GM12878 (cell line): Measurements from ENCODE around the gene CT45A1.
A peak's percentile ranks its signal among the peaks of the same experiment; 100 is the strongest.

Source experiments
- BCL11A ChIP-seq: IDR thresholded peaks from 2 replicates; pipeline ENCODE4 v1.6.1; 2011; ENCODE audit warnings: low read depth, low read length
- EGR1 ChIP-seq, 2 experiments: IDR thresholded peaks; 1 replicate in 1 of 2; 2 replicates in 1 of 2; pipeline ENCODE4 v1.6.1; 2011 to 2012; ENCODE audit warnings: low read depth in 2 of 2, low read length in 2 of 2, borderline replicate concordance in 1 of 2, mild to moderate bottlenecking in 1 of 2, moderate library complexity in 1 of 2
- EZH2 ChIP-seq: IDR thresholded peaks from 2 replicates; pipeline ENCODE4 v1.6.1; 2012; ENCODE audit warnings: low read depth, mild to moderate bottlenecking, control low read depth, inconsistent platforms, low read length, borderline replicate concordance; ENCODE audit not compliant: control insufficient read depth
- JUND ChIP-seq: IDR thresholded peaks from 2 replicates; pipeline ENCODE4 v1.6.1; 2012; ENCODE audit warnings: low read depth, mild to moderate bottlenecking, low read length, improper control_type of control experiment, moderate library complexity
- POLR2A ChIP-seq: IDR thresholded peaks from 2 replicates; pipeline ENCODE4 v1.6.1; 2011; ENCODE audit warnings: low read depth, mild to moderate bottlenecking, low read length
- POLR2AphosphoS5 ChIP-seq: IDR thresholded peaks from 2 replicates; pipeline ENCODE4 v1.6.1; 2011; ENCODE audit warnings: mild to moderate bottlenecking, low read length, inconsistent platforms
- RAD21 ChIP-seq: IDR thresholded peaks from 2 replicates; pipeline ENCODE4 v1.6.1; 2011; ENCODE audit warnings: mild to moderate bottlenecking, low read depth, low read length, moderate library complexity; ENCODE audit not compliant: insufficient read depth
- ZZZ3 ChIP-seq: IDR thresholded peaks from 2 replicates; pipeline ENCODE4 v1.6.1; 2011; ENCODE audit warnings: low read depth; ENCODE audit not compliant: control insufficient read depth, insufficient read length
- TF ChIP-seq, protein P1 (sequence below), 3 experiments: IDR thresholded peaks in 2 of 3; conservative IDR thresholded peaks in 1 of 3; 2 replicates each; pipeline ENCODE4 v1.5.1; 2011; ENCODE audit warnings: low read depth in 3 of 3, low read length in 3 of 3, mild to moderate bottlenecking in 3 of 3, control low read depth in 2 of 3, moderate library complexity in 2 of 3, inconsistent platforms in 1 of 3, mixed read lengths in 1 of 3; ENCODE audit not compliant: control insufficient read depth in 2 of 3, insufficient read depth in 1 of 3; ENCODE audit errors: extremely low read depth in 1 of 3
- TF ChIP-seq, protein P2 (sequence below): IDR thresholded peaks from 2 replicates; pipeline ENCODE4 v1.6.1; 2012; ENCODE audit warnings: low read depth, low read length, improper control_type of control experiment
- TF ChIP-seq, protein P3 (sequence below): fragments of 450-650 bp; IDR thresholded peaks from 2 replicates; pipeline ENCODE4 v1.6.1; 2018; ENCODE audit warnings: mild to moderate bottlenecking, low read depth, moderate library complexity; ENCODE audit not compliant: partially characterized antibody

DNA sequence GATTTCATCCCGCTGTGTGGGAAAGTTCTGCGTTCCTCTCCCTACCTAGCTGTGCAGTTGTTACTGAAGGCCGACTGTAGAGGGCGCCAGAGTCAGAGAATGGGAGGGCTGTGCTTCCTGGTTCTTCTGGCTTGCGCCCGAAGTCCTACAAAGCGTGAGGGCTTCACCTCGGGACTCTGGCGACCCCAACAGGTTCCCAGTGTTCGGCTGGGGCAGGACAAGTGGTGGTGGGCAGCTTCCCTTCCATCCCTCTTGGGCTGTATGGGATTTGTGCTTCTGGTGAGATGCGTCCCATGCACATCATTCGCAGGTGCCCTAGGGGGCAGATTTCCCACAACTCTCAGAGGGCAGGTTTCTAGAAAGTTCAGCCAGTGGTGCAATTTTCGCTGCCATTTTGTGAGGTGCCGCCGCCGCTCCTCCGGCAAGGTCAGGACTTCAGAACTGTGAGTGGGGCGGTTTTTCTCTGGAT is 27.3 kb downstream of the CT45A1 start:
- TF ChIP-seq EZH2 (no peak), ZZZ3 (no peak), BCL11A (no peak), RAD21 (peak; percentile 60), POLR2AphosphoS5 (no peak), POLR2A (no peak), JUND (no peak), EGR1 (IDR thresholded peaks at IDR 0.05; ENCODE audit: borderline replicate concordance in 1 of 2, low read depth in 2 of 2, low read length in 2 of 2) (no peak)
- TF ChIP-seq, protein P1, sequence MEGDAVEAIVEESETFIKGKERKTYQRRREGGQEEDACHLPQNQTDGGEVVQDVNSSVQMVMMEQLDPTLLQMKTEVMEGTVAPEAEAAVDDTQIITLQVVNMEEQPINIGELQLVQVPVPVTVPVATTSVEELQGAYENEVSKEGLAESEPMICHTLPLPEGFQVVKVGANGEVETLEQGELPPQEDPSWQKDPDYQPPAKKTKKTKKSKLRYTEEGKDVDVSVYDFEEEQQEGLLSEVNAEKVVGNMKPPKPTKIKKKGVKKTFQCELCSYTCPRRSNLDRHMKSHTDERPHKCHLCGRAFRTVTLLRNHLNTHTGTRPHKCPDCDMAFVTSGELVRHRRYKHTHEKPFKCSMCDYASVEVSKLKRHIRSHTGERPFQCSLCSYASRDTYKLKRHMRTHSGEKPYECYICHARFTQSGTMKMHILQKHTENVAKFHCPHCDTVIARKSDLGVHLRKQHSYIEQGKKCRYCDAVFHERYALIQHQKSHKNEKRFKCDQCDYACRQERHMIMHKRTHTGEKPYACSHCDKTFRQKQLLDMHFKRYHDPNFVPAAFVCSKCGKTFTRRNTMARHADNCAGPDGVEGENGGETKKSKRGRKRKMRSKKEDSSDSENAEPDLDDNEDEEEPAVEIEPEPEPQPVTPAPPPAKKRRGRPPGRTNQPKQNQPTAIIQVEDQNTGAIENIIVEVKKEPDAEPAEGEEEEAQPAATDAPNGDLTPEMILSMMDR (IDR thresholded peaks at IDR 0.05 in 2 of 3, conservative IDR thresholded peaks at IDR 0.05 in 1 of 3; ENCODE audit: control insufficient read depth in 2 of 3, extremely low read depth in 1 of 3, insufficient read depth in 1 of 3, low read depth in 3 of 3, low read length in 3 of 3), result peak; percentile 52 to 69 (median 66); a peak in 5 of 6 replicates
- TF ChIP-seq, protein P2, sequence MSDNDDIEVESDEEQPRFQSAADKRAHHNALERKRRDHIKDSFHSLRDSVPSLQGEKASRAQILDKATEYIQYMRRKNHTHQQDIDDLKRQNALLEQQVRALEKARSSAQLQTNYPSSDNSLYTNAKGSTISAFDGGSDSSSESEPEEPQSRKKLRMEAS, result no peak
- TF ChIP-seq, protein P3, sequence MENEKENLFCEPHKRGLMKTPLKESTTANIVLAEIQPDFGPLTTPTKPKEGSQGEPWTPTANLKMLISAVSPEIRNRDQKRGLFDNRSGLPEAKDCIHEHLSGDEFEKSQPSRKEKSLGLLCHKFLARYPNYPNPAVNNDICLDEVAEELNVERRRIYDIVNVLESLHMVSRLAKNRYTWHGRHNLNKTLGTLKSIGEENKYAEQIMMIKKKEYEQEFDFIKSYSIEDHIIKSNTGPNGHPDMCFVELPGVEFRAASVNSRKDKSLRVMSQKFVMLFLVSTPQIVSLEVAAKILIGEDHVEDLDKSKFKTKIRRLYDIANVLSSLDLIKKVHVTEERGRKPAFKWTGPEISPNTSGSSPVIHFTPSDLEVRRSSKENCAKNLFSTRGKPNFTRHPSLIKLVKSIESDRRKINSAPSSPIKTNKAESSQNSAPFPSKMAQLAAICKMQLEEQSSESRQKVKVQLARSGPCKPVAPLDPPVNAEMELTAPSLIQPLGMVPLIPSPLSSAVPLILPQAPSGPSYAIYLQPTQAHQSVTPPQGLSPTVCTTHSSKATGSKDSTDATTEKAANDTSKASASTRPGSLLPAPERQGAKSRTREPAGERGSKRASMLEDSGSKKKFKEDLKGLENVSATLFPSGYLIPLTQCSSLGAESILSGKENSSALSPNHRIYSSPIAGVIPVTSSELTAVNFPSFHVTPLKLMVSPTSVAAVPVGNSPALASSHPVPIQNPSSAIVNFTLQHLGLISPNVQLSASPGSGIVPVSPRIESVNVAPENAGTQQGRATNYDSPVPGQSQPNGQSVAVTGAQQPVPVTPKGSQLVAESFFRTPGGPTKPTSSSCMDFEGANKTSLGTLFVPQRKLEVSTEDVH, result no peak
